Daoy (cell line): ENCODE results near the gene AGAP2. TPM values are rescaled to one million over a fixed set of nuclear protein-coding genes. Genes with fewer than 3 reads are reported as not detected.
"Not testable (repeated sequence)": the region's sequence is repeated elsewhere in the genome, so short reads cannot be mapped to it uniquely, and the experiment has no call there.

Source experiments
- DNase-seq: peaks from one replicate; pipeline ENCODE4 v3.0.0-alpha.2; 2015; ENCODE audit warnings: low read depth
- total RNA-seq: library from RNA; depleted of rRNA; stranded (reverse); fragments of >200 nt; shearing (Covaris generic); gene quantifications from 2 replicates; pipeline ENCODE4 v1.2.3, GENCODE V29; 2014

The AGAP2 gene
- total RNA-seq, 1 experiment from 2014 or later, result 0.29 TPM

DNA sequence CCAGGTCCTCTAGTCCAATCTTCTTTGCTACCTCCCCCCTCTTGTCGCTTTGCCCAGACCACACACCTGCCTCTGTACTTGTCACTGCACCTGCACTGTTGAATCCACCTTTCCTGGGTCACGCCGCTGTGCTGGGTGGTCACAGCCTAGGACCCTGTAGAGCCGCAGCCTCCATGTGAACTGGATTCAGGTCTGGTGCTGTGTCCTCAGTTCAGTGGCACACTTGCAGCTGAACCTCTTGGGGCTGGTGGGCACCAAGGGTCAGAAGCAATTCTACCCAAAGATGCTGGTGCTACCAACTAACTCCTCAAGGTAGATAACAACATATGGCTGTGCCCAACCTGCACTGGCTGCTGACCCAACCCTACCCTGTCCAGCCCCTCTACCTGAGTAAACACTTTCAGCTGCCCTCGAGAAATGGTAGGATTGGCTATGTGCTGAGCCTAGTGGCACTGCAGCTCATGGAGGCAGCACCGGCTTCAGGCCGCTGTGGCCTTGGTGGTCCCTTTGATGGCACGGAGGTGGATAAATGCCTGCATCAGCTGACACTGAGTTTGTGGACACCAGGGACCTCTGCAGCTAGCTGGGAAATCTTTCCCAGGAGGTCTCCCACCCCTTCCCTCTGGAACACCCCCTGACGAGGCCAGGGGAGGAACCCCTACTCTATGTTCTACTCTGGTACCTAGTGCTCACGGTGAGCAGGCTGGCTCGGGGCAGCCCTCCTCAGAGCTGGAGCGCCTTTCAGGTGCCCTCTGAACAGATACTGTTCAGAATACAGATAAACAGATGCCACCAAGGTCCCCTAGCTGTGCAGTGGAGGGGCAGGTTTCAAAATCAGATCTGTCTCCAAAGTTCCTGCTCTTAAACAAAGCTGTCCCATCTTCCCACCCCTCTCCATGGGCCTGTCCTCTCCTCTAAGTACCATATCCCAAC lies 14.3 kb downstream of the AGAP2 start:
- DNase-seq, result no peak

DNA sequence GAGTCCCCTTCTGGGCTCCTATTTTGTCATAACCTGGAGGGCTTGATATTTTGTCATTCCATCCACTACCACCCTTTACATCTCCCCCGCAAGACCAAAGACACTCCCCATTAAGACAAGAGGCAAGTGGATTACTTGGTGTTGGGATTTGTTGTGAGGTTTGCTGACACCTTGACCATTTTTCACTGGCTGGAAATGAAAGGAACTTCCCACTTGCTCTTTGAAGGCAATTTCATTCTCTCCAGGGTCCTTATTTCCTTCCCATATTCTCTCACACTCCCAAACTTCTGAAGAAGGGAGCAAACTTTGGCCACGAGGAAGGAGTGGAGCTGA lies 14.9 kb downstream of the AGAP2 start:
- no peak for DNase-seq

DNA sequence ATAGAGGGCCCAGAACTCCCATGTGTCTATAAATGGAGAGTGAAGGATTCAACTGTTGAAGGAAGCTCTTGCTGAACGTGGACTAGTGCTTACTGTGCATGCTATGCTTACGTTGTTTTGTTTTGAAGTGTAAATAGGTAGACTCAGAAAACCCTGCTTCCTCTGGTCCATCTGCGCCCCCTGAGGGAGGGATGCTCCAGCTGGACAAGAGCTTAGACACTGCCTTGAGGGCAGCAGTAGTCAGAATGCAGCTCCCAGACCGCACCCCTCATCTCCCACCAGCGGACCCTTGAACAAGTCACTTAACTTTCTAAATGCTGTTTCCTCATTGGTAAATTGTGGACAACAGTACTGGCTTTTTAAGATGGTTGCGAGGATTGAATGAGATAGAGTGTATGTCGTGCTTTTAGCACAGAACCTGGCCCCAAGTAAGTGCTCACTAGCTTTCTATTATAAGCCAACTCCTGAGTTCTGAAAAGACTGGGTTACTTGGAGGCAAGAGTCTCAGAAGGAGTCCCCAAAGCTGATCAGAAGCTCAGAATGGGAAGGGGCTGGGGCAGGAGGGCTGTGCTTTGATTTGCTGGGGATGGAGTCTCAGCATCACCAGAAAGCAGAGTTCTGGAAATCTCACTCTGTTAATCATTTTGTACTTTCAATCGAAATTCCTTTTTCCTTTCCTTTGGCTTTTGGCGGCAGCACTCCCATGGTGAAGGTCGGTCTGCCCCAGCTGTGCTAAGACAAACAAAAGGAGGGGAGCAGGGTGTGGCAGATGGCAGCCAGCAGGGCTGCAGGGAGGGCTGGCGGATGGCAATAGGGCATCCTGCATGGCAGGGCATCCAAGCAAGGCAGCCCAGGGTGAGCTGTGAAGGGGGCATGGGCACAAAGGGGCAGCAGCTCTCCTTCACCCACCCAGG lies 15.6 kb downstream of the AGAP2 start:
- no peak for DNase-seq

DNA sequence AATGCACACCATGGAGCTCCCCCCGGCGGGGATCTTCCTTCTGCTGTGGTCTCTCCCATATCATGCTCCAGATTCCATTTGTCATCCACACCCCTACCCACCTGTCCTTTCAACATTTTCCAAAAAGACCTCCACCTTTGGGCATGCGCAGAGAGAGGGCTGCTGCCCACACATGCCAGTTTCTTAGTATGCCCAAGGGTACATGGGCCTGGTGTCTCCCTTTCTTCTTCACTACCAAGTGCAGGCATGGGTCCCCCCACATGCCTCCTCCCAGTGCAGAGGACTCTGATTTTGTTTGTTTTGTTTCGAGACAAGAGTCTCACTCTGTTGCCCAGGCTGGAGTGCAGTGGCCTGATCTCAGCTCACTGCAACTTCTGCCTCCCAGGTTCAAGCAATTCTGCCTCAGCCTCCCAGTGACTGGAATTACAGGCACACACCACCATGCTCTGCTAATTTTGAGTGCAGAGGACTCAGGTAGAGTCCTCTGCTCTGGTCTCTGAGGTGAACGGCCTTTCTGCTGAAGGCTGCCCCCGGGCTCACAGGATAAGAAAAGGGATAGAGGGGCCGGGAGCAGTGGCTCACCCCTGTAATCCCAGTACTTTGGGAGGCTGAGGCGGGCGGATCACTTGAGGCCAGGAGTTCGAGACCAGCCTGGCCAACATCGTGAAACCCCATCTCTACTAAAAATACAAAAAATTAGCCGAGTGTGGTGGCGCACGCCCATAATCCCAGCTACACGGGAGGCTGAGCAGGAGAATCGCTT lies 16.5 kb downstream of the AGAP2 start:
- DNase-seq, result not testable (repeated sequence)

DNA sequence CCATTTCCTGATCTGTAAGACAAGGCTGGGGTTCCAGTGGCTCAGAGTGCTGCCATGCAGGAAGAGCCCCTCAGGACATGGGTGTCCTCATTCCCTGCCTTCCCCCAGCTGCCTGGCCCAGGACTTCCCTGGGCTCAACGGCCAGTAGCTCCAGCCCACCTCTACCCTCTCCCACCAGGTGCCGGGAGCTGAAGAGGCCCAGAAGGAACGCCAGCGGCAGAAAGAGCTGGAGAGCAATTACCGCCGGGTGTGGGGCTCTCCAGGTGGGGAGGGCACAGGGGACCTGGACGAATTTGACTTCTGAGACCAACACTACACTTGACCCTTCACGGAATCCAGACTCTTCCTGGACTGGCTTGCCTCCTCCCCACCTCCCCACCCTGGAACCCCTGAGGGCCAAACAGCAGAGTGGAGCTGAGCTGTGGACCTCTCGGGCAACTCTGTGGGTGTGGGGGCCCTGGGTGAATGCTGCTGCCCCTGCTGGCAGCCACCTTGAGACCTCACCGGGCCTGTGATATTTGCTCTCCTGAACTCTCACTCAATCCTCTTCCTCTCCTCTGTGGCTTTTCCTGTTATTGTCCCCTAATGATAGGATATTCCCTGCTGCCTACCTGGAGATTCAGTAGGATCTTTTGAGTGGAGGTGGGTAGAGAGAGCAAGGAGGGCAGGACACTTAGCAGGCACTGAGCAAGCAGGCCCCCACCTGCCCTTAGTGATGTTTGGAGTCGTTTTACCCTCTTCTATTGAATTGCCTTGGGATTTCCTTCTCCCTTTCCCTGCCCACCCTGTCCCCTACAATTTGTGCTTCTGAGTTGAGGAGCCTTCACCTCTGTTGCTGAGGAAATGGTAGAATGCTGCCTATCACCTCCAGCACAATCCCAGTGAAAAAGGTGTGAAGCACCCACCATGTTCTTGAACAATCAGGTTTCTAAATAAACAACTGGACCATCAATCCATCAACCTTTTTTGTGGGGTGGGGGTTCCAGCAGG lies 17.6 kb downstream of the AGAP2 start:
- DNase-seq, result no peak

DNA sequence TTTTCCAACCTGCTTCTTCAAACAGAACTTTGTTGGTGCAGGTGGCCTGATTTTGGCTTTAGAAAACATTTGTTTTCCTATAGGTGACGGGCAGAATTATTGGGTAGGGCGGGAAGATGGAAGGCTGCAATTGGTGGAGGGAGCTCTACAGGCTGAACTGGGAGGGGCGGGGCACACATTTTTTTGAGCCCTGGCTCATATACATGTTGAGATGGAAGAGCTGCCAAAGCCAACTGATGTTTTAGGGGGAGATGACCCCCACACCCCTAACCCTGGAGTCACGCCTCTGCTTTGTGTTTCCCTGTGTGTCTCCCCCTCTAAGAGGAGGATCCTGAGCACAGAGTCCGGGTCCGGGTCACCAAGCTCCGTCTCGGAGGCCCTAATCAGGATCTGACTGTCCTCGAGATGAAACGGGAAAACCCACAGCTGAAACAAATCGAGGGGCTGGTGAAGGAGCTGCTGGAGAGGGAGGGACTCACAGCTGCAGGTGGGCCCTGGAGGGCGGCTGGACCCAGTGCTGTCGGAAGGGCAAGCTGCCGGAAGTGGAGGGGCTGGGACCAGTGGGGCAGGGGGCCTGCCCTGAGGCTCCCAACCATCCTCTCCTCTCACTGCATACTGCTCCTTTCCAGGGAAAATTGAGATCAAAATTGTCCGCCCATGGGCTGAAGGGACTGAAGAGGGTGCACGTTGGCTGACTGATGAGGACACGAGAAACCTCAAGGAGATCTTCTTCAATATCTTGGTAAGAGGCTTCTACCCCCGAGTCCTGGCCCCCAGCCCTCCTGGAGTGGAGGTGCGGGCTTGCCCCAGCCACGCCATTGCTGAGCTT lies 18.6 kb downstream of the AGAP2 start:
- no peak for DNase-seq

DNA sequence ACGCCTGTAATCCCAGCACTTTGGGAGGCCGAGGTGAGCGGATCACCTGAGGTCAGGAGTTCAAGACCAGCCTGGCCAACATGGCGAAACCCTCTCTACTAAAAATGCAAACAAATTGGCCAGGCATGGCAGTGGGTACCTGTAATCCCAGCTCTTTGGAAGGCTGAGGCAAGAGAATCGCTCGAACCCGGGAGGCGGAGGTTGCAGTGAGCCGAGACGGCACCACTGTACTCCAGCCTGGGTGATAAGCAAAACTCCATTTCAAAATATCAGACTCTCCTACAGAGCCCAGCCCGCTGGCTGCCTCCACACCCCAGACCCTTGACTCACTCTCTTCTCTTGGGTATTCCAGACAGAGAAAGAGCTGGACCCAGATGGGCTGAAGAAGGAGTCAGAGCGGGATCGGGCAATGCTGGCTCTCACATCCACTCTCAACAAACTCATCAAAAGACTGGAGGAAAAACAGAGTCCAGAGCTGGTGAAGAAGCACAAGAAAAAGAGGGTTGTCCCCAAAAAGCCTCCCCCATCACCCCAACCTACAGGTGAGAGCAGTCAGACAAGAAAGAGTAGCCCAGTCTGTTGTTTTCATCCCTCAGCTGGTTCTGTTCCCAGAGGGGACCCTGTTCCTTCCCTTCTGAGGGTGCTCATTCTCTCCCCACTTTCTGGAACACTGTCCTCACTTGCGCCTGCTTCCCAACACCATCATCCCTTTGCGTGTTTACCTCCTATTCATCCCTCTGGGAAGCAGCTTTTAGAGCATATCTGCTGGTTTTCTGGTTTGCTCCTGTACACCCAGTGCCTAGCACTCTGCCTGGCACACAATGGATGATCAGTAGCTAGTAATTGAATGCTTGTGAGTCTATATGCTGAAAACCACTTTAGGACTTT lies 19.7 kb downstream of the AGAP2 start:
- no peak for DNase-seq

DNA sequence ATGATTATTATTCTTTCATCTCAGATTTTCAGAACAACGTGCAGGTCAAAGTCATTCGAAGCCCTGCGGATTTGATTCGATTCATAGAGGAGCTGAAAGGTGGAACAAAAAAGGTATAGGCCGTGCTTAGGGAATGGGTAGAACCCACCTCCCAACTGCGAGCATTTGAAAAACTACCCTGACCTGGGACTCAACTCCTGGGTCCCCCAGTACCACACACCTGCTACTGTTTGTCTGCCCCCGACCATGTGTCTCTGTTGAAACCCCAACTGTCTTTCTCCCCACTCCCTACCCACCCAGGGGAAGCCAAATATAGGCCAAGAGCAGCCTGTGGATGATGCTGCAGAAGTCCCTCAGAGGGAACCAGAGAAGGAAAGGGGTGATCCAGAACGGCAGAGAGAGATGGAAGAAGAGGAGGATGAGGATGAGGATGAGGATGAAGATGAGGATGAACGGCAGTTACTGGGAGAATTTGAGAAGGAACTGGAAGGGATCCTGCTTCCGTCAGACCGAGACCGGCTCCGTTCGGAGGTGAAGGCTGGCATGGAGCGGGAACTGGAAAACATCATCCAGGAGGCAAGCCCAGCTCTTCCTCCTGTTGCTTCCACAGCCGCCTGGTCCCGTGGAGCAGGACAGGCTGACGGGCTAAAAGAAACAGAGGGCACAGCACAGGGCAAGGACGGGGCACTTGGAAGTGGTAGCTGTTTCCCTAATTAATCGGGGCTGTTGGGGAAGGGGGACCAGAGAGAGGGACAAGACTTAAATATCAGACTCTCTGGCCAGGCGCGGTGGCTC lies 20.5 kb downstream of the AGAP2 start:
- DNase-seq, result no peak

DNA sequence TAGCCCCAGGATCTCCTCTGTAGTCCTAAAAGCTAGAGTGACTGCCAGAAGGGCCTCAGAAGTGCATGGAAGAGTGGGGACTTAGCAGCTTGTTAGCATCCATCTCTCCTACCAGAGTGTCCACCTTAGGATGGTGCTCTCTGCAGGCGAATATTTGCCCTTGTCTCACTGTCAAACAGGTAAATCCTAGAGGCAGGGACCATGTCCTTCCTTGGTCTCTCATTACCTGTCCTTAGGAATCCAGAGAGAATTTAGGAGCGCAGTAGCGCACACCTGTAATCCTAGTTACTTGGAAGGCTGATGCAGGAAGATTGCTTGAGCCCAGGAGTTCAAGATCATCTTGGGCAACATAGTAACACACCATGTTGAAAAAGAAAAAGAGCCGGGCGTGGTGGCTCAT lies 21.4 kb downstream of the AGAP2 start:
- no peak for DNase-seq

DNA sequence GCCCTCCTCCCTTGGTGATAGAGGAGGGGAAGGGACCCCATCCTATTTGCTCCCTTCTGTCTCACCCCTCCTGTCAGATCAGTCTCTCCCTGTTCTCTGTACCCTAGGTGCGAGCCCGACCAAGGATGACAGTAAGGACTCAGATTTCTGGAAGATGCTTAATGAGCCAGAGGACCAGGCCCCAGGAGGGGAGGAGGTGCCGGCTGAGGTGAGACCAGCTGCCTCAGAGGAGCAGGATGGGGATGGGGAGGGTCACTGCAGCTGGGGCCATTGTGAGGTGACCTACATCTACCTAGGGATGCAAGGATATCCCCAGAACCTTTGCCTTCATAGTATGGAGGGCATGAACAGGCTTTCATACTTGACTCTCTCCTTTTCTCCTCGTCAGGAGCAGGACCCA lies 22.2 kb downstream of the AGAP2 start:
- no peak for DNase-seq

DNA sequence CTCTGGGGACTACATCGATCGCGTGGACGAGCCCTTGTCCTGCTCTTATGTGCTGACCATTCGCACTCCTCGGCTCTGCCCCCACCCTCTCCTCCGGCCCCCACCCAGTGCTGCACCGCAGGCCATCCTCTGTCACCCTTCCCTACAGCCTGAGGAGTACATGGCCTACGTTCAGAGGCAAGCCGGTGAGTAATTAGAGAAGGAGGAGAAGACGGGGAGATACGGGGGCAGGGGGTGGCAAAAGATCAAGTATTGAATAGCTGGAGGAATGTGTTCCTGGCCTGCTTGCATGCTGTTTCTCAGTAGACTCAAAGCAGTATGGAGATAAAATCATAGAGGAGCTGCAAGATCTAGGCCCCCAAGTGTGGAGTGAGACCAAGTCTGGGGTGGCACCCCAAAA lies 22.8 kb downstream of the AGAP2 start:
- no peak for DNase-seq

DNA sequence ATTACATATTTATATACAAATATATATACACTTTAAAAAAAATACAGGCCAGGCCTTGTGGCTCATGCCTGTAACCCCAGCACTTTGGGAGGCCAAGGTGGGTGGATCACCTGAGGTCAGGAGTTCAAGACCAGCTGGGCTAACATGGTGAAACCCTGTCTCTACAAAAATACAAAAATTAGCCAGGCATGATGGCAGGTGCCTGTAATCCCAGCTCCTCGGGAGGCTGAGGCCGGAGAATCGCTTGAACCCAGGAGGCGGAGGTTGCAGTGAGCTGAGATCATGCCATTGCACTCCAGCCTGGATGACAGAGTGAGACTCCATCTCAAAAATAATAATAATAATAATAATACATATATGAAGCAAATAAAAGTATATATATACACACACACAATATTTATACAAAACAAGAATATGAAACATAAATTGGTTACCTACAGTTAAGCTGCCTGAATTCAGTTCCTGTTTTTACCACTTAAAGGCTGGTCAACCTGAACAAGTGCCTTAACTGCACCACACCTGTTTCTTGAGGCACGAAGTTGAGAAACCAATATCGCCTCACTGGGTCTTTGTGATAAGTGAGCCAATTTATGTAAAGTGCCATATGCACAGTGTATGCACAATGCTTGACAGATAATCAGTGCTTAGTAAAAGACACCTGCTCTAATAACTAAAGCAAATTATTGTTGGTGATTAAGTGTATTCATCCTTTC lies 23.4 kb downstream of the AGAP2 start:
- not testable (repeated sequence) for DNase-seq

DNA sequence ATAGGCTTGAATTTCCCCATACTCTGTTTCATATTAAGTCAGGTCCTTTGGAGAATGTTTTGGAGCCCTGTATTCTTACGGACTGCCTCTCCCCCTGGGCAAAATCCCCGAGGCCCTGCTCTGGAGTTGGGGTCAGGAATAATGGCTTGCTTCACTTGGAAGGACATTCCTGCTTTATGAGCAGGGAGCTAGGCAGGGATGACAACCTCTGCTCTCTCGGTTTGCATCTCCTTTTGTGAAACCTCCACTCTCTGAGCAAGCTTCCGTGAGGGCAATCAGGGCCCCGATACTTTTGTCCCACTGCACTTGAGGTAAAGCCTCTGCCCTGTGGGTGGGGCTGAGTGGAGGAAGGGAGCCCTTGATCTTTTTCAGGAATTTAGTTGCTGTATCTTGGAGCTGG lies 25.3 kb downstream of the AGAP2 start:
- no peak for DNase-seq

DNA sequence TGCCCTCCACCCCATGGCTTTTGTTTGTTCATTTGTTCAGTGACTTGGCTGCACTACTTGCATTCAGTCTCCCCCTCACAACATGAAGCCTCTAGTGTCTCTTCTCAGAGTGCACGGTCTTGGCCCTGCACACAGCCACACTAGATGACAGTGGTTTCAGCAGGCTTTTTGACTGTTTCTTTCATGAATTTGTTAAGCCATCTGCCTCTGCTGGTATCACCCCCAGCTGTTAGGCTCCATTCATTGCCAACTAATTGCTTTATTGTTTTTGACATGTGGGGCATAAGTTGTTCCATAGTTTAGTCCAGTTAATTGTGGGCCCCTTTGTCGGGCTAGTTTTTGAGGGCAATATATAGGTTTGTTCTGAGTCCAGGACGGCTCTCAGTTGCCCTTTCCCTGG lies 25.8 kb downstream of the AGAP2 start:
- DNase-seq, result no peak

DNA sequence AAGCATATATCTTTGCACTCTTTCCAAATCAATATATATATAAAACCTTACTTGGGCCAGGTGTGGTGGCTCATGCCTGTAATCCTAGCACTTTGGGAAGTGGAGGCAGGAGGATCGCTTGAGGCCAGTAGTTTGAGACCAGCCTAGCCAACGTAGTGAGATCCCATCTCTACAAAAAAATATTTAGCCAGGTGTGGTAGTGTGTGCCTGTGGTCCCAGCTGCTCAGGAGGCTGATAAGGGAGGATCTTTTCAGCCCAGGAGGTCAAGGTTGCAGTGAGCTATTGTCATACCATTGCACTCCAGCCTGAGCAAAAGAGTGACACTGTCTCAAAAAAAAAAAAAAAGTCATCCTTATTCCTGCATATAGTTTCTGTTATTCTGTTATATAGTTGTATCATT lies 30.2 kb downstream of the AGAP2 start:
- DNase-seq, result no peak

DNA sequence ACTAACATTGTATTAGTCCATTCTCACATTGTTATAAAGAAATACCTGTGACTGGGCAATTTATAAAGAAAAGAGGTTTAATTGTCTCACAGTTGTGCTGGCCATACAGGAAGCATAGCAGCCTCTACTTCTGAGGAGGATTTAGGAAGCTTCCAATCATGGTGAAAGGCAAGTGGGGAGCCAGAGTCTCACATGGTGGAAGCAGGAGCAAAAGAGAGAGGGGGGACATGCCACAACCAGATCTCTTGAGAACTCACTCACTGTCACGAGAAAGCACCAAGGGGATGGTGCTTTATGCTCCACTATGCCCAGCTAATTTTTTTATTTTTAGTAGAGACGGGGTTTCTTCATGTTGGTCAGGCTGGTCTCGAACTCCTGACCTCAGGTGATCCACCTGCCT lies 31.3 kb downstream of the AGAP2 start:
- DNase-seq, result no peak

DNA sequence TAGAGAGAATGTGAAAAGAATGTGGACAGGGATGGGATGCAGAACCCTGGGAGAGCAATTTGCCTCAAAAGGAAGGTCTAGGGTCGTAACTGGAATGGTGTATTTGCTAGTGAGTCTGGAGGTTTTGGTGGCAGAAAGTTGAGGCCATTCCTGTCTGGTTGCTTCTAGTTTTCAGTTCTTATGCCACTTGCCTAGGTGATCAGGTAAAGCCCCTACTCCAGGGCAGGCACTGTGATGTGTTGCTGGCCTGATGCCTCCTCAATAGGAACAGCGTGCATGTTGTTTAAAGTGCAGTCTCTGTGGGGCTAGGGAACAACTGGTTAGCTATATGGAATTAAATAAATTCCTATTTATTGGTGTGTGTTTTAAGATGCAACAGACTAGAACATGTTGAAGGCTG lies 38.2 kb downstream of the AGAP2 start:
- no peak for DNase-seq
